H4 (cell line): ENCODE results near the gene FIBP. TPM values are rescaled to one million over a fixed set of nuclear protein-coding genes. Genes with fewer than 3 reads are reported as not detected.
A peak's percentile ranks its signal among the peaks of the same experiment; 100 is the strongest.

Experiments used
- DNase-seq: peaks from one replicate; pipeline ENCODE4 v3.0.0-alpha.2; 2015; ENCODE audit warnings: low spot score
- total RNA-seq: library from RNA; depleted of rRNA; stranded (reverse); fragments of >200 nt; shearing (Covaris generic); gene quantifications from 2 replicates; pipeline ENCODE4 v1.2.3, GENCODE V29; 2014

The FIBP gene
- total RNA-seq, 1 experiment from 2014 or later = 175 TPM

DNA sequence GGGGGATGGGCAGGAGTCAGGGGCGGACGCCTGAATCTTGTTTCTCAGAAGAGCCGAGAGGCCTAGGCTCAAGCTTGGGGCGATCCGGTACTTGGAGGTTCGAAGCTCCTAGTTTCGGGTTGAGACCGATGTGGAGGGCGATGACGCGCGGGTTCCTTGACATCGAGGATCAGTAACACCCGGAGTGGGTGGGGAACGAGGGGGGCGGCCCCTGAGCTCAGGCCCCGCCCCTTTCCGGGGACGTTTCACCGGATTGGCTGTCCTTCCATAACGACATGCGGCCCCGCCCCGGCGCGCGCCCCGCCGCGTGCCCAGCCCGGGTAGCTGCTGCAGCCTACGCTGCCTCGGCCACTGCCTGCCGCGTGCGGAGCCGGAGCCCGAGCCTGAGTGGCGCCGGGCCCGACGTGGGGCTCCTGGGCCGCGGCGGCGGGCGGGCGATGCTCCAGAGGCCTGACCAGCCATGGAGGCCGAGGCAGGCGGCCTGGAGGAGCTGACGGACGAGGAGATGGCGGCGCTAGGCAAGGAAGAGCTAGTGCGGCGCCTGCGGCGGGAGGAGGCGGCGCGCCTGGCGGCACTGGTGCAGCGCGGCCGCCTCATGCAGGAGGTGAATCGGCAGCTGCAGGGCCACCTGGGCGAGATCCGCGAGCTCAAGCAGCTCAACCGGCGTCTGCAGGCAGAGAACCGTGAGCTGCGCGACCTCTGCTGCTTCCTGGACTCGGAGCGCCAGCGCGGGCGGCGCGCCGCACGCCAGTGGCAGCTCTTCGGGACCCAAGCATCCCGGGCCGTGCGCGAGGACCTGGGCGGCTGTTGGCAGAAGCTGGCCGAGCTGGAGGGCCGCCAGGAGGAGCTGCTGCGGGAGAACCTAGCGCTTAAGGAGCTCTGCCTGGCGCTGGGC, 2.3 kb upstream of the FIBP start, which contains the start of gene CCDC85B:
Gene CCDC85B, plus strand, starts transcription at position 350 of the 895 bp plus-strand sequence. Its CDS starts 111 bp downstream, at position 461.
- peak; percentile 90 for DNase-seq

DNA sequence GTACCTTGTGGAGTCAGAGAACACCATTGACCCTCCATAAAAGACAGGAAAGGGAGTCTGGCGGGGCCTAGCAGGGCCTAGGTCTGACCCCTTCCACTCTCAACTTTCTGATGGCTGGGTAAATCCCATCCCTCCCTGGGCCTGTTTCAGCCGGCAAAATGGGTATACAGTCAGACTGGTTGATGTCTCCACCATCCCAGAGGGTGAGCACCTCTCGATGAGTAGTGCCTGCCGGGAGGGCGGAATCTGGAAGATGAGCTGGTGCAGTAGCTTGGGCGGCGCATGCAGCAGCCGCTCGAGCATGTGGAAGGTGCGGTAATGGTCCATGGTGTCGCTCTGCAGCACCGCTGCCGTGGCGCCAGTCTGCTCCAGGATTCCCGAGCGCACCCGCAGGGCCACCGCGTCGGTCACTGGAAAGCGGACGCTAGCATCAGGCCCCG, 528 bp downstream of the FIBP start:
- DNase-seq = no peak

DNA sequence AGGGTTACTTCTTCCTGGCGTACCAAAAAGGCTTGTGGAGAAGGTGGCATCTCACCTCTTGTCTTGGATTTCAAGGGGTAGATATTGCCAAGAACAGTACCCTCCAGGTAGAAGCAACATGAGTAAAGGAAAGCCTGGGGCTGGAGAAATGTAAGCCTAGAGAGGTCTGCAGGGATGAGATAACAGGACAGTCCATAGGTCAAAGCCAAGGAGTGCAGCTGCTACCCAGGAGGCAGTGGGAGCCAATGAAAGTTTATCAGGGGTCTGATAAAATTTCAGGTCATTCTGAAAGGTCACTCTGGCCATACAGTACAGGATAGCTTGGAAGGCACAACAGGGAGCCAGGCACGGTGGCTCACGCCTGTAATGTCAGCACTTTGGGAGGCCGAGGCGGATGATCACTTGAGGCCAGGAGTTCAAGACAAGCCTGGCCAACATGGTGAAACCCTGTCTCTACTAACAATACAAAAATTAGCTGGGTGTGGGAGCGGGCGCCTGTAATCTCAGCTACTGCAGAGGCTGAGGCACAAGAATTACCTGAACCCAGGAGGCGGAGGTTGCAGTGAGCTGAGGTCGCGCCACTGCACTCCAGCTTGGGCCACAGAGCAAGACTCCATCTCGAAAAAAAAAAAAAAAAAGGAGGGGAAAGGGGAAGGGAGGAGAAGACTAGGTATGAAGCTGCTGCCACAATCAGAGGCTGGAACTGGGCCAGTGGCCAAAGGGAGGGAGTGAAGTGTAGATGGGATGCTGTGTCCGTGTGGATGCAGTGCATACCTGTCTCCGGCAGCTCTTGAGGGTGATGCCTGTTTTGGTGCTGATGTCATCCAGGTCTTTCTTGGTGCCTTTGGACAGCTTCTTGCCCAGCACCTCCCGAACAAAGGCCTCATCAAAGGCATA, 1.2 kb downstream of the FIBP start:
- DNase-seq = no peak

DNA sequence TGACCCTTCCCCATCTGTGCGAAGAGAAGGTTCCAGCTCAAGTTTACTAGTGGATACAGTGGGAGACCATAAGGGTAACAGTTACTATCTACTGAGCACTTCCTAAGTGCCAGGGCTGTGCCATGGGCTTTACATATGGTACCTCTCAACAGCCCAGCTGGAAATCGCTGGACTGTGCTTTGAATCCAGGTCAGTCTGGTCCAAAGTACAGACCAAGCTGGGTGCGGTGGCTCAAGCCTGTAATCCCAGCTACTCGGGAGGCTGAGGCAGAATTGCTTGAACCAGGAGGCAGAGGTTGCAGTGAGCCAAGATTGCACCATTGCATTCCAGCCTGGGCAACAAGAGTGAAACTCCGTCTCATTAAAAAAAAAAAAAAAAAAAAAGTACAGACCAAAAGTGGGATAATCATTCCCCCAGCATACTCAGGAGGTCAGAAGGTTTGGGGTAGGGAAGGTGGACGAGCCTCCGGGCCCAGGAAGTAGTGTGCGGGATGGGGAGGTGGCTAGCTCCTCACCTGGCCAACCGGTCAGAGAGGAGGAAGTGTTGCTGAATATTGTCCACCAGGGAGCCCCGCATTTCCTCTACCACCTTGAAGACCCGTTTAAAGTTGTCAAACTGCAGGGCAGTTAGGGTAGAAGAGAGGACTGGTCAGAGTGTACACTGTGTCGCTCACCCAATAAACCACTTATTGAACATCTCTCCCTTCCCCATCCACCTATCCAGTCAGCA, 2.3 kb downstream of the FIBP start:
- DNase-seq = no peak

DNA sequence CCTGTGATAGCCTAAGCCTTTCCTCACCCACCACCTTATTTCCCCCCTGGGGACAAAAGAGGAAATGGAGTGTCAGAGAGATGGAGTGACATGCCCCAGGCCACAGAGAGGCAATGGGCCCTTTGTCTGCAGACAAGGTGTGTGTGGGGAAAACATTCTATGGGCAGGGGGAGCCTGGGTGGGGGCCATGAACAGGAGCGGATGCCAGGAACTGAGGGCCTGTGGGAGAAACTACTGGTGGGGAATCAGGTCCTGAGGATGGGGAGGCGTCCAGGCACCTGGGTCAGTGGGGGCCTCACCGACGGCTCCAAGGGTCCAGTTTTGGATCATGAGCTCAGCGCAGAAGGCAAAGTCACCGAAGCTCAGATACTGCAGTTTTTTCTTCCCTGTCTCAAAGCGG, 3.0 kb downstream of the FIBP start:
- no peak for DNase-seq

DNA sequence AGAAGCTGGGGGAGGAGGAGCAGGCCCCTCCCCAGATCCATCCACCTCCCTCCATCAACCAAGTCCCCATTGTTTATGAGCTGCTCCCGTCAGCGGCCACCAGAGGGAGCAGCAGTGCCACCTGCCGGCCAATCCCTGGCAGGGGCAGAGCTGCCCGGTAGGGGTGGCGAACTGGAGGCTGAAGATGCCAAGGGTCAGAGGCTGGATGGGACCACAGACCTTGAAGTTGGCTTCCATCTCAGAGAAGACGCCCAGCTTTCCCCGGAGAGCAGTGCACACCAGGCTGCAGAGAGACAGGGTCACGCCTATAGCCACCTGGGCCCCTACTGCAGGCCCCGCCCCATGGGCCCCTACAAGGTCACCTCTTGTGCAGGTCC, 3.6 kb downstream of the FIBP start:
- DNase-seq = peak; percentile 61

DNA sequence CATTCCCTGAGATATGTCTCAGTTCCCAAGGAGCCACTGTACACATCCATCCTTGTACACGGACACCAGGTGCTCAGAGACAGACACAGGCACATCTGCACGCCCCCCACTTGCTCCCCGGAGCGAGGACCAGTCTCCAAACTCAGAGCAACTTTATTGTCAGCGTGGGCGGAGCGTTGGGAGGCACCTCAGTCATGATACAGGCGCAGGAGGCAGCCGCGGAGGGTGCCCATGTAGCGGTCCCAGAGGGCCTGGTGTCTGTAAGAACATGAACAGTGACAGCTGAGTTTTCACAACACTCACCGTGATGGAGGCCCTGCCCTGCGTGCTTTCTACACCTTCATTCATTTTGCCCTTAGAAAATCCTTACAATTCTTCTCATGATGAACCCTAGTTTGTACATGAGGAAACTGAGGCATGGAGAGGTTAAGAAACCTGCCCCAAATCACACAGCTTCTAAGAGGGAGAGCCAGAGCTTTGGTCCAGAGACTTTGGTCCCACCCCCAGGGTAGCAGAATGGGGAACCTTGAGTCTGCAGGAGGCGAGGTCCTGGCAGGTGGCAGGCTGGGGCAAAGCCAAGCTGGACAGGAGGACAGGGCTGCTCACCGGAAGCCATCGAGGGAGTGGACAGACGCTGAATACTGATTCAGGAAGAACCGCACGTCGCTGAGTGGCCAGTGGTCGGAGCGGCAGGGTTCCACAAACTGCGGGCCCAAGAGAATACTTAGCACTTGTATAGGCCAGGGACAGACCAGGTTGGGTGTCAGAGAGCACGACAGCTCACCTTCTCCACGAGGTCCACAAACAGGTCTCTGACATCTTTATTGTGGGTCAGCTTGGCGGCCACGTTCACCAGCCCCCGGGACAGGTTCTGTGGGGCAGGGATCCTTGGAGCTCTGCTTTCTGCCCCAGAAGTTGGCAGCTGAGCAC, 4.2 kb downstream of the FIBP start:
- no peak for DNase-seq

DNA sequence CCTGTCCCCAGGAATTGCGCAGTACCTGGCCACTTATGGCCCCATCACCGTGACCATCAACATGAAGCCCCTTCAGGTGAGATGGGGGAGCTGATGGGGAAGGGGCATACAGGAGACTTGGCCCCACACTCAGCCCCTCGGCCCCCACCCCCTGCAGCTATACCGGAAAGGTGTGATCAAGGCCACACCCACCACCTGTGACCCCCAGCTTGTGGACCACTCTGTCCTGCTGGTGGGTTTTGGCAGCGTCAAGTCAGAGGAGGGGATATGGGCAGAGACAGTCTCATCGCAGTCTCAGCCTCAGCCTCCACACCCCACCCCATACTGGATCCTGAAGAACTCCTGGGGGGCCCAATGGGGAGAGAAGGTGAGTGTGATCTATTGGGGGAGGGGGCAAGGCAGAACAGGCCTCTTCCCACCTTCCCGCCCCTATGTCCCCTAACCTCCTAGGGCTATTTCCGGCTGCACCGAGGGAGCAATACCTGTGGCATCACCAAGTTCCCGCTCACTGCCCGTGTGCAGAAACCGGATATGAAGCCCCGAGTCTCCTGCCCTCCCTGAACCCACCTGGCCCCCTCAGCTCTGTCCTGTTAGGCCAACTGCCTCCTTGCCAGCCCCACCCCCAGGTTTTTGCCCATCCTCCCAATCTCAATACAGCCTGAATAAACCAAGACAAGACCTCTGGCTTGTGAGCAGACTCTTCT, 5.1 kb downstream of the FIBP start:
- DNase-seq = no peak

DNA sequence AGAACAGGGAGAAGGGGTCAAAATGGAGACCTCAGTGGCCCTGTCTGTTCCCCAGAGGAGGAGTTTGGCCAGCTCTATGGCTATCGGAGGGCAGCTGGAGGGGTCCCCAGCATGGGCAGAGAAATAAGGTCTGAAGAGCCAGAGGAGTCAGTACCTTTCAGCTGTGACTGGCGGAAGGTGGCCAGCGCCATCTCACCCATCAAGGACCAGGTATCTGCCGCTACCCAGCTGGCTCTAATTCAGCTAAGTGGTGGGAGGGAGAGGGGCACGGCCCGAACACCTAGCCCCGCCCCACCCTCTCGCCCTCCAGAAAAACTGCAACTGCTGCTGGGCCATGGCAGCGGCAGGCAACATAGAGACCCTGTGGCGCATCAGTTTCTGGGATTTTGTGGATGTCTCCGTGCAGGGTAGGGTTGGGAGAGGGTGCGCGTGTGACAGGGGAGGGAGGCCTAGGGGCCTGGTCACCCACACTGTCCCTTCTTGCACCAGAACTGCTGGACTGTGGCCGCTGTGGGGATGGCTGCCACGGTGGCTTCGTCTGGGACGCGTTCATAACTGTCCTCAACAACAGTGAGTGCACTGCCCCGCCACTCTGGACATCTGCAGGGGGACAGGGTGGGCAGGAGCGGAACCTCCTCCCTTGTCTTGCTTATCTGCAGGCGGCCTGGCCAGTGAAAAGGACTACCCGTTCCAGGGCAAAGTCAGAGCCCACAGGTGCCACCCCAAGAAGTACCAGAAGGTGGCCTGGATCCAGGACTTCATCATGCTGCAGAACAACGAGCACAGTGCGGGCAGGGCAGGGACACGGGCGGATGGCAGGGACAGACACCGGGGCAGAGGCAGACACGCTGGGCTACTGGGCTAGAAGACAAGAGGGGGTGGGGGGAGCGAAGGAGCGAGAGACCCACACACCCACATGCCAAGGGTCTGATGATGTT, 5.9 kb downstream of the FIBP start:
- no peak for DNase-seq

DNA sequence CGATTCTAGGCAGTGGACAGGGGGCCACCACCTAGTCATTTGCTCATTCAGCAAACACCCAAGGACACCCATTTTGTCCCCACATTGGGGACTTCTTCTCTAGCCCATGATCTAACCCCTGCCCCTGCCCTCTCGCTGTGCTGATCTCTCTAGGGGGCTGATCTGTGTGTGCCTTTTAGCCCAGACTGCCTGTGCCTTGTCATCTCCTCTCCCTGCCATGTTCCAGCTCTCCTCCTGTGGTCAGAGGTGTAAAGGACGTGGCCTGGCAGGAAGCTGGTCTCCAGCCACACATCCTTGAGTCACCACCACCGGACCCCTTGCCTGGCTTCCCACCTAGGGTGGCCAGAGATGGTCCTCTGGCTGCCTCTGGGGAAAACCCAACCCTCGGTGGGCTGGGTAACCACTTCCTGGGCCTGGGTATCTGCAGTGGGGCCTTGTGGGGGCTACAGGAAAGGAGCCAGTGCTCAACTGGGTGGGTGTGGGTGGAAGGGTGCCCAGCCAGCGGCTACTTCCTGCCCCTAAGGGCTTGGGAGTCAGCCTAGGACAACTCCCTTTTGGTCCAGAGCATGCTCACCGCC, 7.3 kb downstream of the FIBP start:
- no peak for DNase-seq

DNA sequence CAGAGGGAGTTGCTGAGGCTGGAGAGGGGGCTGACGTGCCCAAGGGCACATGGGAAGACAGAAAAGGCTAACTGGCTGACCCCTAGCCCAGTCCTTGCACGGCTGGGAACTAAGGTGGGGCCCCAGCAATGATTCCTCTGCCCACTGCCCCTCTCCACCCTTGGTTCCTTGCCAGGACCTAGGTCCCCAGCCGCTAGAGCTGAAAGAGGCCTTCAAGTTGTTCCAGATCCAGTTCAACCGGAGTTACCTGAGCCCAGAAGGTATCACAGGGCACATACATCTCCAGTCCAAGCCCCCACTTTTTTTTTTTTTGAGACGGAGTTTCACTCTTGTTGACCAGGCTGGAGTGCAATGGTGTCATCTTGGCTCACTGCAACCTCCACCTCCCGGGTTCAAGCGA, 8.2 kb downstream of the FIBP start:
- no peak for DNase-seq

DNA sequence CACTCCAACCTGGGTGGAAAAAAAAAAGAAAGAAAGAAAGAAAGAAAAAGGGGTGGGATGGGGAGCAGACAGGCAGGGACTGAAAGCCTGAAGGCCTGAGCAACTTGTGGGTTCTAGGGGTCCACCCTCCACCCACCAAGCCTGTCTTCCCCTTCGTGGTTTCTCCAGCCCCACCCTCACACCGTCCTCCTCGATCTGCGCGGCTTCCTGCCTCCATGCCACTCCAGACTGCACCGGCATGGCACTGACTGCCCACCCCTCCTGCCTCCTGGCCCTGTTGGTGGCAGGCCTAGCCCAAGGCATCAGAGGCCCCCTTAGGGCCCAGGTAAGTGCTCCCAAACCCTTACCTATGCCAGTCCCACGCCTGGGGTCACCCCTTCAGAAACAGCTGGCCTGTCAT, 8.7 kb downstream of the FIBP start, which contains the start of gene CTSW:
Gene CTSW, plus strand, starts transcription at position 221 of the 400 bp plus-strand sequence. Its CDS starts 18 bp downstream, at position 239.
- DNase-seq = no peak

DNA sequence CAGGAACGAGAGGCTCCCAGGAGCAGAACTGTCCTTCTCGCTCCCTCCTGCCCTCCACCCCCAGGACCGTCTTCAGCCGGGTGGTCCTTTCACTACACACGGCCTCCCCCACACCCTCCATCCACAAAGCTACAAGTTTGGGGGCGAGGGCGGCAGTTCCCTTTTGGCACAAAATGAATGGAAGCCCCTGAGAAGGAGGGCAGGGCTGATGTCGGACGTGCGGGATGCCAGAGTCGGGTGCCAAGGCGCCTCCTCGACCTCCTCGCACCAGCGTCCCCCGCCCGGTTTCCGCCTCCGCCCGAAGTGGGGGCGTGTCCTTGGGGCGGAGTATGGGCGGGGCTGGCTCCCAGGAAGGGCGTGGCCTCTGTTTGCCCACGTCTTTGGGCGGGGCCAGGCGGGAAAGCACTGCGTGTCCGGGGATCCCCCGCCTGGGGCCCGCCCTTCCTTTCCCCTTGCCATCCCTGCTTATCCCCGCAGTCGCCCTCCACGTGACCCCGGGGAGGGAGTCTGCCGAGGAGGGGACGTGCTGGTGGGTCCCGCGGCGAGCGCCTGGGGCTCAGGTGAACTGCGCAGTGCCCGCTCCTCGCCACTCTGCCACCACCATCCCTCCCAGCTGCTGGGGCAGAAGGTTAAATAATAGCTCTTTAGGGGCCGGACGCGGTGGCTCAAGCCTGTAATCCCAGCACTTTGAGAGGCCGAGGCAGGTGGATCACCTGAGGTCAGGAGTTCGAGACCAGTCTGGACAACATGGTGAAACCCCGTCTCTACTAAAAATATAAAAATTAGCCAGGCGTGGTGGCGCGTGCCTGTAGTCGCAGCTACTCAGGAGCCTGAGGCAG, 14.7 kb downstream of the FIBP start:
- peak; percentile 78 for DNase-seq

DNA sequence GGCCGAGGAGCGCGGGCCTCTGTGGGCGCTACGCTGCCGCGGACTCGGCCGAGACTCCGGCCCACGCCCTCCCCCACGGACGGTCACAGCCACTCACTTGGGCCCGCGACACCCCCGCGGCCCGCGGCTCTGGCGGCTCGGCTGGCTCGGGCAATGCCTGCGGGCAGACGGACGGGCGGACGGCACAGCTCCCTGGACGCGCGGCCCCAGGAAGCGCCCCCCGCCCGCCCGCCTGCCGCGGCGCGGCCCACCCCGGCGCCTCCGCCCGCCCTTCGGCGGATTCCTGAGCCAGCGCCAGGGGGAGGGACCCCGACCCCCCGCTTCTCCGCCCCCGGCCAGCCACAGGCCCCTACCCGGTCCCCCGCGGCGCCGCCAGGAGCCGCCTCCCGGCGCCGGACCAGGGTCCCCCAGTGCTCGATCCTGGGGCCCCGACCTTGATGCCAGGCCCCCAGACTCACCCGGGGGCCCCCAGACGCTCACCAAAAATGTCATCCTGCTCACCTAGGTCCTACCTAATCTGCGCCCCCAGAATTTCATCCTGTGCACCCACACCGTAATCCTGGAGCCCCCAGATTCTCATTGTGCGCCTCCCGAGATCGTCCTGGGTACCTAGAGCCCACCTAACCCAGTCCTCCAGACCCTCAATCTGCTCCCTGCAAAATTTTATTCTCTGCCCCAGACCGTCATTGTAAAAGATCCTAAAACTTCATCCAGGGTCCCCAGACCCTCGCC, 15.5 kb downstream of the FIBP start, which contains the start of gene EFEMP2:
Gene EFEMP2, minus strand, starts transcription at position 215 of the 732 bp plus-strand sequence. CDS start 446 bp downstream, outside the sequence.
- DNase-seq = no peak

DNA sequence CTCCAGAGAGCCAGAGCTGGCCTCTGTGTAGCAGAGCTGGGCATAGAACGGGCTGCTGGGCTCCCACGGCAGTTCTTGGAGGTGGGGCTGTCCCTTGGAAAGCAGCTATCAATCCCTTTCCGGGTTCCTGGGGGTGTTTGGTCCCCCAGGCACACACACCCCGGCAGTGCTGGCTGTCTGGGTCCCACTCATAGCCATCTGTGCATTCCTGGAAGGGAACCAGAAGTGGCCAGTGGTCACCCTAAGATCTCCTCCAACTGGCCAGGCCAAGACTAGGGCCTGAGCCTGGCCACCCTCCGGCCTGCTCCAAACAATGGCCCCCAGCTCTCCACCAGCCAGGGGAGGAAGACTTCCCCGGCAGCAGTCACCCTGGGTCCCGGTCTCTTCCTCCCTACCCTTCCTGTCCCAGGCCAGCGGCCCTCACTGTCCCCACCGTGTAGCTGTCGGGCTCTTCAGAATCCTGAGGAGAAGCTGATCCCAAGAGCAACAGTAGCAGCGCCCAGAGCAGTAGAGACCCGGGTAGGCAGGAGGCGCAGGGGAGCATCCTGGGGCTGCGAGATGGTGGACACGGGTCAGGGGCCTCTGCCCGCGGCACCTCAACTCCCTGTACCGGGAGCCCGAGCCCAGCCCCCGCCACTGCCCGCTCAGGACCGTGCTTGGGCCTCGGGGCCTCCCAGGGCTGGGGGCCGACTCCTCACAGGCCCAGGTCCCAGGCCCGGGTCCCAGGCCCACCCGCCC, 16.3 kb downstream of the FIBP start:
- no peak for DNase-seq
